Gastrocnemius medialis (tissue), 4 donors: ENCODE results near the gene PBX3.

ENCODE experiments used
- POLR2A ChIP-seq, 2 donors: fragments of 450-650 bp; IDR thresholded peaks; one replicate each; pipeline ENCODE4 v1.6.1; 2017; ENCODE audit warnings: antibody characterized with exemption in 2 of 2, mild to moderate bottlenecking in 2 of 2, moderate library complexity in 2 of 2
- TF ChIP-seq, protein P1 (sequence below), 5 experiments: fragments of 450-650 bp in 3 of 5; fragments of 200-600 bp in 2 of 5; sonication (generic) in 2 of 5; IDR thresholded peaks in 4 of 5; conservative IDR thresholded peaks in 1 of 5; 1 replicate in 4 of 5; 2 replicates in 1 of 5; pipeline ENCODE4 v1.5.1; 2016 to 2019; ENCODE audit warnings: antibody characterized with exemption in 5 of 5, mild to moderate bottlenecking in 3 of 5, moderate library complexity in 3 of 5

DNA sequence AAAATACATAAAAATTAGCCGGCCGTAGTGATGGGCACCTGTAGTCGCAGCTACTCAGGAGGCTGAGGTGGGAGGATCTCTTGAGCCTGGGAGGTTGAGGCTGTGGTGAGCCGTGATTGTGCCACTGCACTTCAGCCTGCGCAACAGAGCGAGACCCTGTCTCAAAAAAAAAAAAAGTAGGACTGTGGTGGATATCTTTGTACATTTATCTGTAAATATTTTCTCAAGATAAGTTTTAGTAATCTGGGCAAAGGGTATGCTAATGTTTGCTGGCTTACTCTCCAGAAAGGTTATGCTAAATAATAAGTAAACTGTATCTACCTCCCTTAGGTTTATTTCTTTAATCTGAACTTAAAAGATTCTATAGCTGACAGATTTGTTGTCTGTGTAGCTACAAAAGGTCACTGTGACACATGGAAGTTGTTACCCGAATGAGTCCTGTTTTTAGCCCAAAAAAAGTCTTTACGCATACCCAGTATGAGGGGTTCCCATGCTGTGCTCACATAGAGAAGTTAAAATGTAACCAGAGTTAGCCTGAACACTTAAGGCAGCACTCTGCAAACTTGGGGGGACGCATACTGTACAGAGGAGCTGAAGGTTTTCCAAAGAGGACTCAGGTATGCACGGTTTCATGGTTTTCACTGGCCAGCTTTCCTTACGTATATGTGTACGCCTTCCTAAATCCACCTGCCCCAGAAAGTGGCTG lies 206.3 kb downstream of the PBX3 start:
- TF ChIP-seq, protein P1, sequence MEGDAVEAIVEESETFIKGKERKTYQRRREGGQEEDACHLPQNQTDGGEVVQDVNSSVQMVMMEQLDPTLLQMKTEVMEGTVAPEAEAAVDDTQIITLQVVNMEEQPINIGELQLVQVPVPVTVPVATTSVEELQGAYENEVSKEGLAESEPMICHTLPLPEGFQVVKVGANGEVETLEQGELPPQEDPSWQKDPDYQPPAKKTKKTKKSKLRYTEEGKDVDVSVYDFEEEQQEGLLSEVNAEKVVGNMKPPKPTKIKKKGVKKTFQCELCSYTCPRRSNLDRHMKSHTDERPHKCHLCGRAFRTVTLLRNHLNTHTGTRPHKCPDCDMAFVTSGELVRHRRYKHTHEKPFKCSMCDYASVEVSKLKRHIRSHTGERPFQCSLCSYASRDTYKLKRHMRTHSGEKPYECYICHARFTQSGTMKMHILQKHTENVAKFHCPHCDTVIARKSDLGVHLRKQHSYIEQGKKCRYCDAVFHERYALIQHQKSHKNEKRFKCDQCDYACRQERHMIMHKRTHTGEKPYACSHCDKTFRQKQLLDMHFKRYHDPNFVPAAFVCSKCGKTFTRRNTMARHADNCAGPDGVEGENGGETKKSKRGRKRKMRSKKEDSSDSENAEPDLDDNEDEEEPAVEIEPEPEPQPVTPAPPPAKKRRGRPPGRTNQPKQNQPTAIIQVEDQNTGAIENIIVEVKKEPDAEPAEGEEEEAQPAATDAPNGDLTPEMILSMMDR (IDR thresholded peaks at IDR 0.05 in 4 of 5, conservative IDR thresholded peaks at IDR 0.05 in 1 of 5): no peak
- TF ChIP-seq POLR2A (IDR thresholded peaks at IDR 0.05): no peak
